ENCODE measurements around the gene PTCHD4. TPM values are rescaled to one million over a fixed set of nuclear protein-coding genes. Genes with fewer than 3 reads are reported as not detected.

The PTCHD4 gene
- total RNA-seq, 1 experiment from 2014 or later, result 0.96 TPM

DNA sequence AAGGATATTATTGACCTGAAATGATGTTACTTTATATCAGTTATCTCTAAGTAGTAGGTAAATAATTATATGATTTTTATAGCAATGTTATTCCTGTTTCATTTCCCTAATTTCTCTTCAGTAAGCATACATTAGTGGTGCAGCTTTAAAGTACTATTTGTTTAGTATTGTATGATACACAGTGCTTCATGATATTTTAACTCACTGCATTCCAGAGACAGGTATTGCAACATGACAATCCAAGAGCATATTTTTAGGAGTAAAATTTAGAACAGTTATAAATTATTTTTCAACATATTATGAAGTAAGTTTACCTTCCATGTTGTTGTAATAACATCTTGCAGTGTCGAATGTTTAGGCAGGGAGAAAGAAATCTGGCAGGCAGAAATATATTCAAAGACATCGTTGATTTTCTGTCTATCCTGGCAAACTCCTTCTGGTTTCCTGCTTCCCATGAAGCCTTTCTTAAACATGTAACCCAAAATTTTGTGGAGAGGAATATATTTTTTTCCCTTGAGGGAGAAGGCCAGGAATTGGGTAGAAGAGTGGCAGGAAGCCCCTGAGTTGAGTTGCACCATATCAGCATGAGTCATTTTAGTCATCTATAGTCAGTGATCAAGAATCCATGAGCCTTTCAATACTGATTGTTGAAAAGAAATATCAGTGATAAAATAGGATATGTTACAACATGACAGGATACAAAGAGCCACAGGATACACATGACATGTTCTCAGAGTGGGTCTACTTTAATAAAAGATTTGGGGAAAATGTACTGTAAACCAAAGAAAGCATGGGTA, 29.0 kb upstream of the PTCHD4 start:
- no peak overlapping the region for H2BK5ac ChIP-seq (ENCODE audit: insufficient read length, low read length)
- no peak for DNase-seq
- Mint-ChIP-seq H3K27ac (no peak overlapping the region), H3K9me3 (no peaks in the 10 kb centered on the region), H3K4me1 (peaks cover 4% of the 10 kb centered on the region in 2 experiments; a peak in 3 of 4 replicates), H3K36me3 (ENCODE audit: insufficient read depth in 1 of 3, low read depth in 3 of 3) (no peaks in the 10 kb centered on the region), H3K4me3 (no peak overlapping the region), H3K27me3 (ENCODE audit: low read depth) (no peaks in the 10 kb centered on the region)
- no peak overlapping the region for H3K23ac ChIP-seq (ENCODE audit: insufficient read length, low read depth, low read length)
- H4K20me1 ChIP-seq (ENCODE audit: control insufficient read depth, insufficient read depth, insufficient read length), result no peaks in the 10 kb centered on the region
- H3K79me2 ChIP-seq (ENCODE audit: insufficient read depth, low read length), result no peaks in the 10 kb centered on the region
- H3T11ph ChIP-seq (ENCODE audit: low read length), result no peak overlapping the region
- no peak overlapping the region for H3K4me2 ChIP-seq (ENCODE audit: insufficient read depth, insufficient read length, low read length)
- no peak overlapping the region for H2AK5ac ChIP-seq (ENCODE audit: insufficient read length, low read length)
- no peak overlapping the region for H2BK15ac ChIP-seq (ENCODE audit: low read depth, low read length)
- no peaks in the 10 kb centered on the region for H3K27me3 ChIP-seq (ENCODE audit: insufficient read depth, low read length)
- H3K23me2 ChIP-seq (ENCODE audit: insufficient read length, low read depth, low read length, poor library complexity, severe bottlenecking), result no peaks in the 10 kb centered on the region
- no peak overlapping the region for H2BK20ac ChIP-seq (ENCODE audit: low read depth, low read length, poor library complexity, severe bottlenecking)
- no peak overlapping the region for H3K18ac ChIP-seq (ENCODE audit: insufficient read length, low read depth, low read length)
- H3K14ac ChIP-seq (ENCODE audit: insufficient read depth, low read length), result no peak overlapping the region
- no peak overlapping the region for H3K4ac ChIP-seq (ENCODE audit: low read depth, low read length)
- no peak overlapping the region for H4K5ac ChIP-seq (ENCODE audit: insufficient read length, low read depth, low read length)
- WGBS (ENCODE audit: extremely low coverage, insufficient read length, low lambda C conversion rate), result no CpG with 5 or more reads among the region's 2 CpGs
- no peak overlapping the region for H3K56ac ChIP-seq (ENCODE audit: insufficient read length, low read depth, low read length)
- H2AFZ ChIP-seq (ENCODE audit: low read length), result no peak overlapping the region
- no peak overlapping the region for H4K8ac ChIP-seq (replicated peaks; ENCODE audit: insufficient read length, low read depth, low read length)
- TF ChIP-seq, protein P1, sequence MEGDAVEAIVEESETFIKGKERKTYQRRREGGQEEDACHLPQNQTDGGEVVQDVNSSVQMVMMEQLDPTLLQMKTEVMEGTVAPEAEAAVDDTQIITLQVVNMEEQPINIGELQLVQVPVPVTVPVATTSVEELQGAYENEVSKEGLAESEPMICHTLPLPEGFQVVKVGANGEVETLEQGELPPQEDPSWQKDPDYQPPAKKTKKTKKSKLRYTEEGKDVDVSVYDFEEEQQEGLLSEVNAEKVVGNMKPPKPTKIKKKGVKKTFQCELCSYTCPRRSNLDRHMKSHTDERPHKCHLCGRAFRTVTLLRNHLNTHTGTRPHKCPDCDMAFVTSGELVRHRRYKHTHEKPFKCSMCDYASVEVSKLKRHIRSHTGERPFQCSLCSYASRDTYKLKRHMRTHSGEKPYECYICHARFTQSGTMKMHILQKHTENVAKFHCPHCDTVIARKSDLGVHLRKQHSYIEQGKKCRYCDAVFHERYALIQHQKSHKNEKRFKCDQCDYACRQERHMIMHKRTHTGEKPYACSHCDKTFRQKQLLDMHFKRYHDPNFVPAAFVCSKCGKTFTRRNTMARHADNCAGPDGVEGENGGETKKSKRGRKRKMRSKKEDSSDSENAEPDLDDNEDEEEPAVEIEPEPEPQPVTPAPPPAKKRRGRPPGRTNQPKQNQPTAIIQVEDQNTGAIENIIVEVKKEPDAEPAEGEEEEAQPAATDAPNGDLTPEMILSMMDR (conservative IDR thresholded peaks at IDR 0.05), result no peak
- no peak overlapping the region for H3K27ac ChIP-seq (ENCODE audit: insufficient read length, low read depth, low read length)
- no peaks in the 10 kb centered on the region for H3K79me1 ChIP-seq (ENCODE audit: insufficient read depth, low read depth, low read length, poor library complexity, severe bottlenecking)
- H3K9me3 ChIP-seq (ENCODE audit: control insufficient read depth, low read depth, low read length), result no peaks in the 10 kb centered on the region
- no peak overlapping the region for H4K91ac ChIP-seq (ENCODE audit: insufficient read length, low read depth, low read length)
- H2BK12ac ChIP-seq (ENCODE audit: insufficient read length, low read depth, low read length), result no peak overlapping the region
- no peak overlapping the region for H2BK120ac ChIP-seq (ENCODE audit: low read depth, low read length, poor library complexity, severe bottlenecking)
- no peak overlapping the region for H3K9ac ChIP-seq (ENCODE audit: extremely low read depth, insufficient read length, low read length)
- H3K4me1 ChIP-seq (ENCODE audit: insufficient read depth, low read length), result no peaks in the 10 kb centered on the region
